Stimulated activated effector memory CD8-positive, alpha-beta T cell treated with anti-CD3 and anti-CD28 coated beads, Interleukin-12 subunit alpha, Interleukin-12 subunit beta, amount 100 ng/mL, for 72 hours (primary cell): ENCODE results near the gene FBXO17.
"Not testable (repeated sequence)": the region's sequence is repeated elsewhere in the genome, so short reads cannot be mapped to it uniquely, and the experiment has no call there.

Experiments used
- ATAC-seq: fragments of 150-1000 bp; cut with Tn5 transposase; 2 replicates; pipeline ENCODE4 v1.10.0; 2021
- DNase-seq, 2 donors: peaks; one replicate each; pipeline ENCODE4 v3.0.0; 2021 to 2022; ENCODE audit warnings: low spot score in 2 of 2
- H3K27ac Mint-ChIP-seq: one replicate; pipeline ENCODE4 v1.8.0; 2022; ENCODE audit warnings: mild to moderate bottlenecking, mixed read lengths
- H3K36me3 Mint-ChIP-seq: one replicate; pipeline ENCODE4 v1.8.0; 2022; ENCODE audit warnings: mild to moderate bottlenecking, mixed read lengths
- H3K4me1 Mint-ChIP-seq: one replicate; pipeline ENCODE4 v1.8.0; 2022; ENCODE audit warnings: mixed read lengths
- H3K4me3 Mint-ChIP-seq: one replicate; pipeline ENCODE4 v1.8.0; 2022; ENCODE audit warnings: mild to moderate bottlenecking, mixed read lengths
- H3K9me3 Mint-ChIP-seq: one replicate; pipeline ENCODE4 v1.8.0; 2022; ENCODE audit warnings: mixed read lengths

FBXO17 gene

GRCh38 chr19:38941466-38941865 is 34.1 kb downstream of the FBXO17 start:
- not testable (repeated sequence) for H3K36me3 Mint-ChIP-seq, H3K4me3 Mint-ChIP-seq, ATAC-seq, H3K9me3 Mint-ChIP-seq, H3K27ac Mint-ChIP-seq, DNase-seq
- H3K4me1 Mint-ChIP-seq: peaks cover 20% of the 10 kb centered on the region

GRCh38 chr19:38939957-38940356 is 35.6 kb downstream of the FBXO17 start:
- Mint-ChIP-seq H3K4me3 (no peak overlapping the region), H3K27ac (no peak overlapping the region), H3K4me1 (peaks cover 20% of the 10 kb centered on the region), H3K36me3 (no peaks in the 10 kb centered on the region), H3K9me3 (no peaks in the 10 kb centered on the region)
- ATAC-seq: no peak
- DNase-seq: no peak

GRCh38 chr19:38933544-38933943 is 42.0 kb downstream of the FBXO17 start:
- peaks cover 27% of the 10 kb centered on the region for H3K4me1 Mint-ChIP-seq
- H3K27ac Mint-ChIP-seq: no peak overlapping the region
- DNase-seq: no peak
- peaks cover 53% of the 10 kb centered on the region for H3K36me3 Mint-ChIP-seq
- no peaks in the 10 kb centered on the region for H3K9me3 Mint-ChIP-seq
- ATAC-seq: no peak
- no peak overlapping the region for H3K4me3 Mint-ChIP-seq

- Mint-ChIP-seq H3K27ac (no peak overlapping the region), H3K9me3 (no peaks in the 10 kb centered on the region), H3K4me3 (peak overlapping the region; percentile 97), H3K4me1 (peaks cover 36% of the 10 kb centered on the region), H3K36me3 (peaks cover 53% of the 10 kb centered on the region)
- no peak for ATAC-seq
- DNase-seq: no peak
Measured at GRCh38 chr19:38932425-38933179, 42.9 kb downstream of the FBXO17 start.

- Mint-ChIP-seq H3K36me3 (peaks cover 55% of the 10 kb centered on the region), H3K9me3 (no peaks in the 10 kb centered on the region), H3K4me1 (peaks cover 40% of the 10 kb centered on the region), H3K27ac (peak overlapping the region; percentile 98), H3K4me3 (peak overlapping the region; percentile 97)
- no peak for DNase-seq
- ATAC-seq: no peak
Measured at GRCh38 chr19:38931521-38931793, 44.1 kb downstream of the FBXO17 start.

- ATAC-seq: peak; percentile 97
- DNase-seq: peak in 1 of 2 donors; percentile 94
- H3K4me3 Mint-ChIP-seq: peak within 1 kb of the TSS; percentile 97
- H3K4me1 Mint-ChIP-seq: peaks cover 45% of the 10 kb centered on the region
- H3K27ac Mint-ChIP-seq: peak within 1 kb of the TSS; percentile 98
- peaks cover 60% of the 10 kb centered on the region for H3K36me3 Mint-ChIP-seq
- H3K9me3 Mint-ChIP-seq: no peaks in the 10 kb centered on the region
Measured at GRCh38 chr19:38930776-38931520, 44.6 kb downstream of the FBXO17 start, which contains the start of gene MRPS12. Gene MRPS12 (plus strand): TSS chr19:38930944. CDS start chr19:38931295, 351 bp downstream.

GRCh38 chr19:38929929-38930775 is 45.4 kb downstream of the FBXO17 start, which contains the start of gene SARS2:
Gene SARS2 (minus strand): TSS chr19:38930763. CDS start chr19:38930736, 27 bp downstream.
- Mint-ChIP-seq H3K4me1 (peaks cover 49% of the 10 kb centered on the region), H3K4me3 (peak within 1 kb of the TSS; percentile 97), H3K36me3 (peaks cover 65% of the 10 kb centered on the region), H3K27ac (peak within 1 kb of the TSS; percentile 98), H3K9me3 (no peaks in the 10 kb centered on the region)
- ATAC-seq: peak; percentile 75
- DNase-seq: peak; percentile 96 to 98

- H3K27ac Mint-ChIP-seq: peak overlapping the region; percentile 92
- peaks cover 69% of the 10 kb centered on the region for H3K36me3 Mint-ChIP-seq
- H3K4me1 Mint-ChIP-seq: peaks cover 59% of the 10 kb centered on the region
- ATAC-seq (no peak), DNase-seq (no peak)
- H3K4me3 Mint-ChIP-seq: peak overlapping the region; percentile 97
- H3K9me3 Mint-ChIP-seq: no peaks in the 10 kb centered on the region
Measured at GRCh38 chr19:38928391-38929001, 47.0 kb downstream of the FBXO17 start.

GRCh38 chr19:38924388-38924787 is 51.2 kb downstream of the FBXO17 start:
- ATAC-seq: peak; percentile 80
- peak overlapping the region; percentile 13 for H3K4me3 Mint-ChIP-seq
- DNase-seq: no peak
- H3K36me3 Mint-ChIP-seq: peaks cover 45% of the 10 kb centered on the region
- no peaks in the 10 kb centered on the region for H3K9me3 Mint-ChIP-seq
- peak overlapping the region; percentile 80 for H3K27ac Mint-ChIP-seq
- H3K4me1 Mint-ChIP-seq: peaks cover 41% of the 10 kb centered on the region

GRCh38 chr19:38922482-38922881 is 53.1 kb downstream of the FBXO17 start:
- H3K36me3 Mint-ChIP-seq: peaks cover 40% of the 10 kb centered on the region
- no peak overlapping the region for H3K4me3 Mint-ChIP-seq
- H3K9me3 Mint-ChIP-seq: no peaks in the 10 kb centered on the region
- peaks cover 22% of the 10 kb centered on the region for H3K4me1 Mint-ChIP-seq
- no peak overlapping the region for H3K27ac Mint-ChIP-seq
- ATAC-seq: no peak
- no peak for DNase-seq

- H3K27ac Mint-ChIP-seq: peak overlapping the region; percentile 55
- peaks cover 21% of the 10 kb centered on the region for H3K4me1 Mint-ChIP-seq
- no peak overlapping the region for H3K4me3 Mint-ChIP-seq
- no peak for DNase-seq
- ATAC-seq: no peak
- H3K36me3 Mint-ChIP-seq: peaks cover 40% of the 10 kb centered on the region
- no peaks in the 10 kb centered on the region for H3K9me3 Mint-ChIP-seq
Measured at GRCh38 chr19:38921420-38922274, 53.9 kb downstream of the FBXO17 start.

GRCh38 chr19:38920602-38921419 is 54.7 kb downstream of the FBXO17 start:
- no peak overlapping the region for H3K27ac Mint-ChIP-seq
- DNase-seq: no peak
- H3K4me3 Mint-ChIP-seq: no peak overlapping the region
- H3K36me3 Mint-ChIP-seq: peaks cover 32% of the 10 kb centered on the region
- no peaks in the 10 kb centered on the region for H3K9me3 Mint-ChIP-seq
- ATAC-seq: no peak
- H3K4me1 Mint-ChIP-seq: peaks cover 14% of the 10 kb centered on the region

- DNase-seq (no peak), ATAC-seq (no peak)
- H3K4me3 Mint-ChIP-seq: no peak overlapping the region
- peaks cover 9% of the 10 kb centered on the region for H3K4me1 Mint-ChIP-seq
- peaks cover 26% of the 10 kb centered on the region for H3K36me3 Mint-ChIP-seq
- no peak overlapping the region for H3K27ac Mint-ChIP-seq
- no peaks in the 10 kb centered on the region for H3K9me3 Mint-ChIP-seq
Measured at GRCh38 chr19:38919837-38920601, 55.5 kb downstream of the FBXO17 start.
